HCT116 (cell line): ENCODE data around the gene RELA. TPM values are rescaled to one million over a fixed set of nuclear protein-coding genes. Genes with fewer than 3 reads are reported as not detected.

Source experiments
- ATAC-seq: fragments of 200-7000 bp; cut with Tn5 transposase; 2 replicates; pipeline ENCODE4 v1.9.1; 2020; ENCODE audit warnings: mild to moderate bottlenecking, moderate library complexity
- BruUV-seq: library from RNA; stranded (reverse); fragments of 400-500 nt; replicated peaks from 2 replicates; lab custom pipeline; 2021; lab: Mats Ljungman, UMichigan
- CTCF ChIA-PET: fragments of 300-600 bp; sonication (Branson Sonifier 250); formaldehyde crosslinking; loops from one replicate; lab custom pipeline; 2021; ENCODE audit warnings: antibody characterized with exemption; lab: Charles Lee
- POLR2A ChIA-PET: fragments of 300-600, 350-600 bp; sonication (Branson Sonifier 250); formaldehyde crosslinking; loops from one replicate; lab custom pipeline; 2021; ENCODE audit warnings: antibody characterized with exemption; lab: Charles Lee
- RAD21 ChIA-PET, 2 experiments: fragments of 300-600 bp; sonication (Branson Sonifier 250); formaldehyde crosslinking; loops; one replicate each; lab custom pipeline; 2023; ENCODE audit warnings: low total read pairs in 2 of 2; ENCODE audit not compliant: uncharacterized antibody in 2 of 2, unreplicated experiment in 2 of 2, low non-redundant PET in 1 of 2; lab: Charles Lee
- DNase-seq: peaks from one replicate; pipeline ENCODE4 v3.0.0-alpha.2; 2010; ENCODE audit warnings: low read depth, low spot score
- H2AFZ ChIP-seq: fragments of 200-600 bp; shearing (Covaris generic), sonication (generic); 2 replicates; pipeline ENCODE4 v1.6.1; 2017; ENCODE audit warnings: low read depth, mixed run types, mixed read lengths, antibody characterized with exemption, low read length; ENCODE audit not compliant: poor library complexity, severe bottlenecking
- H3K27ac ChIP-seq: 2 replicates; pipeline ENCODE4 v1.5.1; 2012; ENCODE audit warnings: low read depth, low read length
- H3K27me3 ChIP-seq: fragments of 200-600 bp; sonication (generic); 2 replicates; pipeline ENCODE4 v1.6.1; 2016; ENCODE audit warnings: mixed run types, low read length, mixed read lengths; ENCODE audit not compliant: insufficient read depth
- H3K36me3 ChIP-seq, 2 experiments: fragments of 200-500 bp in 1 of 2; fragments of 200-600 bp in 1 of 2; sonication (Bioruptor generic) in 1 of 2; sonication (generic) in 1 of 2; 2 replicates each; pipeline versions ENCODE4 v1.5.1 to v1.6.1; 2014 to 2016; ENCODE audit warnings: low read length in 2 of 2, inconsistent platforms in 1 of 2, mixed read lengths in 1 of 2, mixed run types in 1 of 2; ENCODE audit not compliant: insufficient read depth in 2 of 2, control insufficient read depth in 1 of 2
- H3K4me1 ChIP-seq, 2 experiments: fragments of 200-600 bp in 1 of 2; sonication (generic) in 1 of 2; 2 replicates each; pipeline versions ENCODE4 v1.5.1 to v1.6.1; 2012 to 2017; ENCODE audit warnings: low read length in 2 of 2, inconsistent platforms in 1 of 2, mild to moderate bottlenecking in 1 of 2, mixed read lengths in 1 of 2, mixed run types in 1 of 2, moderate library complexity in 1 of 2; ENCODE audit not compliant: insufficient read depth in 2 of 2, control insufficient read depth in 1 of 2
- H3K4me2 ChIP-seq: fragments of 200-600 bp; sonication (generic); 2 replicates; pipeline ENCODE4 v1.6.1; 2017; ENCODE audit warnings: mixed run types, low read length, mixed read lengths
- H3K4me3 ChIP-seq, 2 experiments: fragments of 200-600 bp in 1 of 2; sonication (generic) in 1 of 2; replicated peaks in 1 of 2; 2 replicates each; pipeline ENCODE4 v1.5.1; 2011 to 2016; ENCODE audit warnings: low read length in 2 of 2, control low read depth in 1 of 2, low read depth in 1 of 2, mild to moderate bottlenecking in 1 of 2, mixed read lengths in 1 of 2, mixed run types in 1 of 2
- H3K79me2 ChIP-seq: fragments of 200-600 bp; sonication (generic); 2 replicates; pipeline ENCODE4 v1.6.1; 2017; ENCODE audit warnings: mild to moderate bottlenecking, mixed run types, low read length, moderate library complexity, mixed read lengths; ENCODE audit not compliant: insufficient read depth
- H3K9ac ChIP-seq: fragments of 200-600 bp; sonication (generic); 2 replicates; pipeline ENCODE4 v1.6.1; 2016; ENCODE audit warnings: low read length, mixed read lengths
- H3K9me2 ChIP-seq: fragments of 200-600 bp; sonication (generic), shearing (Covaris generic); 2 replicates; pipeline ENCODE4 v1.6.1; 2017; ENCODE audit warnings: mixed run types, mild to moderate bottlenecking, moderate library complexity; ENCODE audit not compliant: insufficient read depth
- H3K9me3 ChIP-seq, 2 experiments: fragments of 200-500 bp in 1 of 2; fragments of 200-600 bp in 1 of 2; sonication (Bioruptor generic) in 1 of 2; sonication (generic) in 1 of 2; 2 replicates each; pipeline ENCODE4 v1.6.1; 2014 to 2017; ENCODE audit warnings: low read length in 2 of 2, mixed read lengths in 2 of 2, inconsistent platforms in 1 of 2, low read depth in 1 of 2, mild to moderate bottlenecking in 1 of 2, mixed run types in 1 of 2, moderate library complexity in 1 of 2; ENCODE audit not compliant: control insufficient read depth in 1 of 2, insufficient read depth in 1 of 2
- H4K20me1 ChIP-seq: fragments of 200-600 bp; sonication (generic), shearing (Covaris generic); 2 replicates; pipeline ENCODE4 v1.6.1; 2017; ENCODE audit warnings: mixed run types, mild to moderate bottlenecking, moderate library complexity; ENCODE audit not compliant: insufficient read depth
- ATF3 ChIP-seq: IDR thresholded peaks from 2 replicates; pipeline ENCODE4 v1.6.1; 2012
- CBX3 ChIP-seq: IDR thresholded peaks from 2 replicates; pipeline ENCODE4 v1.6.1; 2012; ENCODE audit warnings: low read depth
- CEBPB ChIP-seq: IDR thresholded peaks from 2 replicates; pipeline ENCODE4 v1.6.1; 2012; ENCODE audit warnings: low read depth
- CTCF ChIP-seq, 3 experiments: fragments of 200-600 bp in 1 of 3; sonication (generic) in 1 of 3; IDR thresholded peaks in 2 of 3; conservative IDR thresholded peaks in 1 of 3; 2 replicates each; pipeline ENCODE4 v1.5.1; 2012 to 2017; ENCODE audit warnings: low read depth in 2 of 3, low read length in 2 of 3, antibody characterized with exemption in 1 of 3, borderline replicate concordance in 1 of 3, control low read depth in 1 of 3, mild to moderate bottlenecking in 1 of 3, mixed read lengths in 1 of 3, mixed run types in 1 of 3, moderate library complexity in 1 of 3; ENCODE audit not compliant: insufficient read depth in 1 of 3
- EZH2 ChIP-seq: fragments of 200-600 bp; sonication (generic); IDR thresholded peaks from 2 replicates; pipeline ENCODE4 v1.6.1; 2017; ENCODE audit warnings: antibody characterized with exemption, mixed run types
- EZH2phosphoT487 ChIP-seq: fragments of 200-600 bp; IDR thresholded peaks from 2 replicates; pipeline ENCODE4 v1.6.1; 2018; ENCODE audit warnings: antibody characterized with exemption, borderline replicate concordance
- FOSL1 ChIP-seq: IDR thresholded peaks from 2 replicates; pipeline ENCODE4 v1.6.1; 2012; ENCODE audit warnings: low read depth
- MAX ChIP-seq: IDR thresholded peaks from 2 replicates; pipeline ENCODE4 v1.6.1; 2012
- POLR2A ChIP-seq: IDR thresholded peaks from 2 replicates; pipeline ENCODE4 v1.7.0; 2011; ENCODE audit warnings: borderline replicate concordance; ENCODE audit not compliant: insufficient read depth, insufficient read length; ENCODE audit errors: extremely low read depth
- POLR2AphosphoS5 ChIP-seq: IDR thresholded peaks from 2 replicates; pipeline ENCODE4 v1.6.1; 2011; ENCODE audit warnings: mild to moderate bottlenecking, low read depth, low read length, moderate library complexity
- RAD21 ChIP-seq: IDR thresholded peaks from 2 replicates; pipeline ENCODE4 v1.6.1; 2012; ENCODE audit warnings: low read depth, mild to moderate bottlenecking
- REST ChIP-seq: IDR thresholded peaks from 2 replicates; pipeline ENCODE4 v1.6.1; 2012; ENCODE audit warnings: low read depth
- SP1 ChIP-seq: IDR thresholded peaks from 2 replicates; pipeline ENCODE4 v1.6.1; 2012; ENCODE audit warnings: low read depth
- TCF7L2 ChIP-seq: IDR thresholded peaks from 2 replicates; pipeline ENCODE4 v1.7.0; 2011; ENCODE audit warnings: borderline replicate concordance, inconsistent platforms; ENCODE audit not compliant: insufficient read depth, insufficient read length; ENCODE audit errors: extremely low read depth
- ZBTB33 ChIP-seq: IDR thresholded peaks from 2 replicates; pipeline ENCODE4 v1.6.1; 2011; ENCODE audit warnings: mild to moderate bottlenecking, low read length, moderate library complexity; ENCODE audit not compliant: insufficient replicate concordance; ENCODE audit errors: extremely low read depth
- intact Hi-C: fragments of 100-400 bp; cut with micrococcal nuclease; formaldehyde crosslinking; loops from 2 replicates; pipeline ENCODE4 v1.10.0; 2022
- total RNA-seq: library from RNA; stranded (reverse); gene quantifications from one replicate; pipeline ENCODE4 v1.2.1, GENCODE V29; 2021; ENCODE audit not compliant: unreplicated experiment

RELA gene
- total RNA-seq, 1 experiment from 2014 or later: 78.5 TPM

- intact Hi-C loops: no loop called here
- BruUV-seq: no TSS peak
- Histone ChIP-seq H4K20me1 (no peaks in the 10 kb centered on the region), H3K4me2 (no peak overlapping the region), H2AFZ (no peak overlapping the region), H3K4me1 (peaks cover 4 to 11% of the 10 kb centered on the region in 2 experiments), H3K27ac (no peak overlapping the region), H3K9me2 (no peaks in the 10 kb centered on the region), H3K79me2 (peaks cover 33% of the 10 kb centered on the region), H3K27me3 (no peaks in the 10 kb centered on the region), H3K9ac (no peak overlapping the region), H3K36me3 (peaks cover 22 to 24% of the 10 kb centered on the region in 2 experiments; a peak in 3 of 4 replicates), H3K9me3 (no peaks in the 10 kb centered on the region), H3K4me3 (no peak overlapping the region)
- ATAC-seq (no peak), DNase-seq (no peak)
- ChIA-PET CTCF (no interaction called here), POLR2A (no interaction called here), RAD21 (no interaction called here)
- no peak for TF ChIP-seq EZH2
- TF ChIP-seq RAD21: no peak
- TF ChIP-seq CTCF (IDR thresholded peaks at IDR 0.05 in 2 of 3, conservative IDR thresholded peaks at IDR 0.05 in 1 of 3; ENCODE audit: borderline replicate concordance in 1 of 3, insufficient read depth in 1 of 3, low read depth in 2 of 3, low read length in 2 of 3): no peak
- no peak for TF ChIP-seq POLR2A
- no peak for TF ChIP-seq TCF7L2
- TF ChIP-seq EZH2phosphoT487: no peak
- no peak for TF ChIP-seq MAX
- no peak for TF ChIP-seq ZBTB33
- TF ChIP-seq REST: no peak
- TF ChIP-seq CEBPB: no peak
- TF ChIP-seq FOSL1: no peak
- no peak for TF ChIP-seq CBX3
- TF ChIP-seq ATF3: no peak
- no peak for TF ChIP-seq POLR2AphosphoS5
- no peak for TF ChIP-seq SP1
These were observed 42.0 kb downstream of the RELA start for GRCh38 chr11:65620666-65621065.
